OCI-LY7 (cell line): Measurements from ENCODE around the gene M6PR. TPM values are rescaled to one million over a fixed set of nuclear protein-coding genes. Genes with fewer than 3 reads are reported as not detected.

Source experiments
- BruUV-seq: library from RNA; stranded (reverse); fragments of 400-500 nt; replicated peaks from 2 replicates; lab custom pipeline; 2021; lab: Mats Ljungman, UMichigan
- CTCF ChIA-PET: fragments of 300-600 bp; sonication (Branson Sonifier 250); formaldehyde crosslinking; loops from one replicate; lab custom pipeline; 2022; ENCODE audit warnings: antibody characterized with exemption; ENCODE audit not compliant: unreplicated experiment; lab: Charles Lee
- POLR2A ChIA-PET: fragments of 300-600 bp; sonication (Branson Sonifier 250); formaldehyde crosslinking; loops from one replicate; lab custom pipeline; 2022; ENCODE audit warnings: antibody characterized with exemption; lab: Charles Lee
- DNase-seq: peaks from one replicate; pipeline ENCODE4 v3.0.0-alpha.2; 2015; ENCODE audit warnings: low spot score
- H2AFZ ChIP-seq: fragments of 200-600 bp; sonication (generic), shearing (Covaris generic); 2 replicates; pipeline ENCODE4 v1.6.1; 2014; ENCODE audit warnings: mild to moderate bottlenecking, antibody characterized with exemption, low read length, moderate library complexity
- H3K27ac ChIP-seq: fragments of 200-600 bp; sonication (generic); 2 replicates; pipeline ENCODE4 v1.5.1; 2014; ENCODE audit warnings: mixed run types, low read depth, mild to moderate bottlenecking, moderate library complexity, low read length, inconsistent platforms; ENCODE audit not compliant: poor library complexity, severe bottlenecking
- H3K36me3 ChIP-seq: fragments of 200-600 bp; sonication (generic); 2 replicates; pipeline ENCODE4 v1.6.1; 2014; ENCODE audit warnings: mild to moderate bottlenecking, antibody characterized with exemption, low read length, moderate library complexity, mixed read lengths; ENCODE audit not compliant: insufficient read depth
- H3K4me1 ChIP-seq: fragments of 200-600 bp; sonication (generic); 2 replicates; pipeline ENCODE4 v1.5.1; 2014; ENCODE audit warnings: mild to moderate bottlenecking, low read length; ENCODE audit not compliant: insufficient read depth, poor library complexity, severe bottlenecking
- H3K4me2 ChIP-seq: fragments of 200-600 bp; sonication (generic); 2 replicates; pipeline ENCODE4 v1.6.1; 2014; ENCODE audit warnings: mild to moderate bottlenecking, low read length
- H3K4me3 ChIP-seq: fragments of 200-600 bp; sonication (generic); 2 replicates; pipeline ENCODE4 v1.5.1; 2014; ENCODE audit warnings: mild to moderate bottlenecking, low read depth, low read length; ENCODE audit not compliant: poor library complexity, severe bottlenecking
- H3K79me2 ChIP-seq: fragments of 200-600 bp; sonication (generic); 2 replicates; pipeline ENCODE4 v1.6.1; 2016; ENCODE audit warnings: low read depth, mild to moderate bottlenecking, low read length, moderate library complexity, mixed read lengths; ENCODE audit not compliant: insufficient read depth
- H3K9me2 ChIP-seq: fragments of 200-600 bp; sonication (generic); 2 replicates; pipeline ENCODE4 v1.6.1; 2016; ENCODE audit warnings: mild to moderate bottlenecking, low read length, mixed read lengths; ENCODE audit not compliant: insufficient read depth
- H3K9me3 ChIP-seq: fragments of 200-600 bp; sonication (generic); 2 replicates; pipeline ENCODE4 v1.6.1; 2014; ENCODE audit warnings: mild to moderate bottlenecking, mixed run types, low read length, mixed read lengths
- H4K20me1 ChIP-seq: fragments of 200-600 bp; sonication (generic); 2 replicates; pipeline ENCODE4 v1.6.1; 2014; ENCODE audit warnings: mild to moderate bottlenecking, antibody characterized with exemption, low read length, moderate library complexity, mixed read lengths; ENCODE audit not compliant: insufficient read depth
- CTCF ChIP-seq: fragments of 200-600 bp; sonication (generic); conservative IDR thresholded peaks from 2 replicates; pipeline ENCODE4 v1.5.1; 2014; ENCODE audit warnings: mild to moderate bottlenecking, antibody characterized with exemption, low read length, moderate library complexity, mixed read lengths
- EZH2phosphoT487 ChIP-seq: fragments of 200-600 bp; sonication (generic); IDR thresholded peaks from 2 replicates; pipeline ENCODE4 v1.6.1; 2018; ENCODE audit warnings: low read depth, borderline replicate concordance, mild to moderate bottlenecking, mixed run types, antibody characterized with exemption, low read length, moderate library complexity, mixed read lengths
- intact Hi-C: fragments of 100-400 bp; cut with micrococcal nuclease; formaldehyde crosslinking; loops from one replicate; pipeline ENCODE4 v1.10.0; 2022; ENCODE audit not compliant: unreplicated experiment
- total RNA-seq, 2 experiments: library from RNA; depleted of rRNA in 1 of 2; stranded (reverse); fragments of >200 nt in 1 of 2; shearing (Covaris generic) in 1 of 2; gene quantifications; 2 replicates each; pipeline ENCODE4 v1.2.3, GENCODE V29; 2014 to 2022

M6PR gene
- total RNA-seq, 2 experiments from 2014 or later: 108 to 144 TPM

GRCh38 chr12:8995021-8995775, 45.8 kb upstream of the M6PR start:
- TF ChIP-seq CTCF: no peak
- TF ChIP-seq EZH2phosphoT487: no peak
- BruUV-seq: no TSS peak
- no peak overlapping the region for H2AFZ ChIP-seq
- no peak for DNase-seq
- no peaks in the 10 kb centered on the region for H3K4me1 ChIP-seq
- H3K79me2 ChIP-seq: no peaks in the 10 kb centered on the region
- intact Hi-C loops: no loop called here
- no peak overlapping the region for H3K4me2 ChIP-seq
- H3K36me3 ChIP-seq: no peaks in the 10 kb centered on the region
- H3K9me3 ChIP-seq: no peaks in the 10 kb centered on the region
- no peaks in the 10 kb centered on the region for H4K20me1 ChIP-seq
- ChIA-PET CTCF (no interaction called here), POLR2A (no interaction called here)
- H3K27ac ChIP-seq: no peak overlapping the region
- no peaks in the 10 kb centered on the region for H3K9me2 ChIP-seq
- H3K4me3 ChIP-seq: no peak overlapping the region

GRCh38 chr12:8993827-8994226, 44.4 kb upstream of the M6PR start:
- H3K9me3 ChIP-seq: no peaks in the 10 kb centered on the region
- H4K20me1 ChIP-seq: no peaks in the 10 kb centered on the region
- no peaks in the 10 kb centered on the region for H3K79me2 ChIP-seq
- no peak for DNase-seq
- H3K4me2 ChIP-seq: no peak overlapping the region
- ChIA-PET POLR2A (no interaction called here), CTCF (no interaction called here)
- no peak overlapping the region for H3K4me3 ChIP-seq
- H3K36me3 ChIP-seq: no peaks in the 10 kb centered on the region
- no peaks in the 10 kb centered on the region for H3K9me2 ChIP-seq
- no peak overlapping the region for H3K27ac ChIP-seq
- no peak for TF ChIP-seq EZH2phosphoT487
- no peak for TF ChIP-seq CTCF
- BruUV-seq: no TSS peak
- no peak overlapping the region for H2AFZ ChIP-seq
- intact Hi-C loops: no loop called here
- H3K4me1 ChIP-seq: peaks cover 5% of the 10 kb centered on the region
